T-helper 1 cell treated with Interleukin-12 subunit alpha and Interleukin-12 subunit beta and Interleukin-4 antibody, amounts not matched to agents 30 ng/mL and 1 ng/mL, for 36 hours (primary cell): ENCODE measurements around the gene C1QC. TPM values are rescaled to one million over a fixed set of nuclear protein-coding genes. Genes with fewer than 3 reads are reported as not detected.

Experiments
- intact Hi-C: fragments of 100-400 bp; cut with micrococcal nuclease; formaldehyde crosslinking; loops from one replicate; pipeline ENCODE4 v1.15.1; 2024
- total RNA-seq: library from RNA; stranded (reverse); gene quantifications from 2 replicates; pipeline ENCODE4 v1.2.3, GENCODE V29; 2022

Gene C1QC
- total RNA-seq, 1 donor from 2014 or later, result not detected

DNA sequence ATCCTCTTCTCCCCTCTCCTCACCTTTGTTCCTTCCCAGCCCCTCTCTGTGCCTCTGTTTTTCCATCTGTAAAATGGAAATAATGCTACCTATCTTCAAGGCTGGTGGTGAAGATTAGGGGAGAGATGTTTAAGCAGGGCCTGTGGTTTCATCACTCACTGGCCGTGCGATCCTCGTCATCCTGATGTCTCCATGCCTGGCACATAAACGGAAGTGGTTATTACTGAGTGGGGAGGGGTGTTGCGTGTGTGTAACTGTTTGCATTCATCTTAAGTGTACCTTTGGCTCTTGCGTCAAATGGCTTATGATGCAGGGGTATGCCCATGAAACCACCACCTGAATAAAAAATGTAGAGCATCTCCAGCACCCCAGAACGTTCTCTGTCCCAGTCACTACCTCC is 24.2 kb upstream of the C1QC start:
- intact Hi-C loops, result no loop called here

GRCh38 chr1:22619798-22620197 is 23.6 kb upstream of the C1QC start:
- intact Hi-C loops, result no loop called here

- intact Hi-C loops, result no loop called here
Measured at GRCh38 chr1:22621761-22622160, 21.7 kb upstream of the C1QC start.

DNA sequence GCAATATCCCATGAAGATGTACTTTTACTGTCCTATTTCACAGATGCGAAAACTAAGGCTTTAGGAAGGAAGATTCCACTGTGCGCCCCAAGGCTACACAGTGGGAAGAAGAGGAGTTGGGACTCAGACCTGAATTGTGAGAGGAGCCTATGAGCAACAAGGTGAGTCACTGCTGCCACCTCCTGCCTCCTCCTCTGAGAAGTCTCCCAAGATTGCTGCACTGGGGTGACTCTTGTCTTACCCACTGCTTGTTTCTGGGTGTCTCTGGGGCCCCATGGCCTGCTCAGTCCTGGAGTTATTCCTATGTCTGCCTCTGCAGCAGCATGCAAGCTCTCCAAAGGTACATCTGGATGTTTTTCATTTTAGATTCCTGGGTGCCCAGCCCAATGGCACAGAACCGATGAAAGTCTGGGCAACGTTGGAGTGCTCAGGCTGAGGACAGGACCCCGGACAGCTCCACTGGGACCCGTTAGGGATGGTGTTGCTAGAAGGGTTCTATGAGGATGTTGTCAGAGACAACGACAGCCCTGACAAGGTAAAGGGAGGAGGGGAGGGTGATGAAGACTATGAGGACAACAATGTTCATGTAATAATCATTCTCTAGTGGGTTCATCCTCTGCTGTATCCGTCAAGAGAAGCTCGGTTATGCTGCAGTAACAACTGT is 18.0 kb upstream of the C1QC start:
- intact Hi-C loops, result no loop called here

GRCh38 chr1:22626237-22627157 is 16.9 kb upstream of the C1QC start:
- intact Hi-C loops, result no loop called here

DNA sequence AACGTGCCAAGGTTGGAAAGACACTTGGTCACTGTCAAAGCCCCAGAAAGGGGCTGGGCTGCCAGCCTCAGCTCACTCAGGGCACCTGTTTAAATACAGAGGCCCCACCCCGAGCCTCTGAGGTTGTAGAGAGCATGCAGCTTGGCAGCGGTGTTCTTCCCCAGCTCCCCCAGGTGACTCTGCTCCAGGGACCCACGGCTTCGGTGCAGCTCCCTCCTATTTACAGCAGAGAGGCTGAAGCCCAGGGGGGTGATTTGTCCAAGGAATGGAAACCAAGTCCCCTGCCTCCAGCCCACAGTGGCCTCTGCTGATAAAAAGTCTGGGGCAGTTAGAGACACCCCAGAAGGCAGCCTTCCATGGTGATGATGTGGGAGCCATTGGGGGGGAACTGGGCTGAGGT is 16.1 kb upstream of the C1QC start:
- intact Hi-C loops, result no loop called here

DNA sequence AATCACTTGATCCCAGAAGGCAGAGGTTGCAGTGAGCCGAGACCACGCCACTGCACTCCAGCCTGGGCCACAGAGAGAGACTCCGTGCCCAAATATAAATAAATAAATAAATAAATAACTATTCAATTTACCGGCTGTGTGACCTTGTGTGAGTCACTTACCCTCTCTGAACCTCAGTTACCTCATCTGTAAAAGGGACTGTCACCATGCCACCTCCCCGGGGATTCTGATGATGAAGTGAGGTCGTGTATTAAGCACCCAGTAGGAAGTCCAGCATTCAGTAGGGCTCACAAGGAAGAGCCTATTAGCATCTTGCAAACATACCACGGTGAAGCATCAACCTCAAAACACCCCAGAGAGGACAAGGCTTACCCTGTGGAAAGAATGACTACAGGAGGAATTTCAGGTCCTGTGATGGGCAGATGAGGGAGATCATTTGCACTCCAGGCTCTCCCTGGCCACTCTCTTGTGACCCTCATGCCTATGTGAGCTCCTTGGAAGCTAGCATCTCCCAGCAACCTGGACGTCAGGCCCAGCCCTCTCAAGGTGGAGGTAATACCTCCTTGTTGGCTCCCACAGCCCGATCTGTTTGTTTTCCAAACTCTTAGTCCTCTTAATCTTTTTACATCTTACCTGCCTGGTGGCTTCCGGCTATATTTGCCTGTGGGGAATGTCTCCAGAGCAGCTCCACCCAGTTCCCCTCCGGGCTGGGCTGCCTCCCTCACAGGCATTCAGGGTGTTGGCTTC is 14.6 kb upstream of the C1QC start:
- intact Hi-C loops, result no loop called here

- intact Hi-C loops, result no loop called here
Measured at GRCh38 chr1:22629886-22630285, 13.5 kb upstream of the C1QC start.

DNA sequence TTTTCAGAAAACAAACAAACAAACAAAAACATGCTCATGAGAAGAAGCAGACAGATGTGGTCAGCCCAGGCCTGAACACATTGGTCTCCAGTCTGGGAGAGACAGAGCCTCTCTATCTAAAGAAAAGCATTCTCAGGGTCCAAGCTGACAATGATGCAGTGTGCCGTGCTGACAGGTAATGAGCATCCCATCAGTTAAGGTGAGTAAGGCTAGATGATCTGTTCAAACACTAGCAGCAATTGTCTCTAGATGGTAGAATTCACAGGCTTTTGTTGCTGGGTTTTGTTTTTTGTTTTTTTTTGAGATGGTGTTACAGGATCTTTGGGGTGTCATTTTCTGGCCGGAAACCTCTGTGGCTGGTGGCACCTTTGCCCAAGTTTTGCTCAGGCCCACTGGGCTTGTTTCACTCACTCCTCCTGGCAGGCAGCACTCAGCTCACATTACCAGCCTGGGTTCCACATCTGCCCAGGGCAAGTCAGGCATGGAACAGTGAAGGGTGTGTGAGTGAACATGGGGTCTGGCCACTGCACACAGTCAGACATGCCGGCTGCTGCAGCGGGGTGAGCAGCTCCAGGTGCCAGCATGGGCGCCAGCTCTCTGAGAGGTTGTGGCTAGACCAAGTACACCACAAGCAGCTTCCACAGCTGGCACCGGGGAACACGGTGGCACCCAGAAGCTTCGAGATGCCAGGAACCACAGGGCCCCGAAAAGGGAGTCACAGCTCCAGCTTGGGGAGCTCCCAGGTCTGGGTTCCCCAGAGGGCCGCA is 9.6 kb upstream of the C1QC start:
- intact Hi-C loops, result no loop called here

- intact Hi-C loops, result no loop called here
Measured at GRCh38 chr1:22635436-22635835, 8.0 kb upstream of the C1QC start.

GRCh38 chr1:22636353-22636752 is 7.1 kb upstream of the C1QC start, which contains the start of gene C1QA:
Gene C1QA, plus strand, starts transcription at chr1:22636628. Its CDS starts 989 bp downstream, at chr1:22637617.
- intact Hi-C loops, result no loop called here

DNA sequence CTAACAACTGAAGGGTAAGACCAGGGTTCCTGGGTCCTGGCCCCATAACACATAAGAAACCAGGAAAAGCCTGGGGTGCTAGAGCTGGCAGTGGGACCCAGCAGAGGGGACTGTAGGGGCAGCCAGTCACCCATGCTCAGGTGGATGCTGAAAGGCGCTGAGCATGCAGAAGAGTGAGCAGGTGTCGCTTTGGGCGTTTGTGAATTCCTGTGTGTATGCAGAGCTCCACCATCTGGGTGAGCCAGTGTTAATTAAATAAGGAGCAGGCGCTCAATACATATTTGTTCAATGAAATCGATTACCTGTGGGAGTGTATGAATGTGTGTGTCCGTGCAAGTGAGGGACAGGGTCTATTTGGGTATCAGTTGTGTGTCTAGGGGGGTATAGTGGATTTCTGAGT is 6.5 kb upstream of the C1QC start:
- intact Hi-C loops, result no loop called here

- intact Hi-C loops, result no loop called here
Measured at GRCh38 chr1:22637907-22638445, 5.5 kb upstream of the C1QC start.

DNA sequence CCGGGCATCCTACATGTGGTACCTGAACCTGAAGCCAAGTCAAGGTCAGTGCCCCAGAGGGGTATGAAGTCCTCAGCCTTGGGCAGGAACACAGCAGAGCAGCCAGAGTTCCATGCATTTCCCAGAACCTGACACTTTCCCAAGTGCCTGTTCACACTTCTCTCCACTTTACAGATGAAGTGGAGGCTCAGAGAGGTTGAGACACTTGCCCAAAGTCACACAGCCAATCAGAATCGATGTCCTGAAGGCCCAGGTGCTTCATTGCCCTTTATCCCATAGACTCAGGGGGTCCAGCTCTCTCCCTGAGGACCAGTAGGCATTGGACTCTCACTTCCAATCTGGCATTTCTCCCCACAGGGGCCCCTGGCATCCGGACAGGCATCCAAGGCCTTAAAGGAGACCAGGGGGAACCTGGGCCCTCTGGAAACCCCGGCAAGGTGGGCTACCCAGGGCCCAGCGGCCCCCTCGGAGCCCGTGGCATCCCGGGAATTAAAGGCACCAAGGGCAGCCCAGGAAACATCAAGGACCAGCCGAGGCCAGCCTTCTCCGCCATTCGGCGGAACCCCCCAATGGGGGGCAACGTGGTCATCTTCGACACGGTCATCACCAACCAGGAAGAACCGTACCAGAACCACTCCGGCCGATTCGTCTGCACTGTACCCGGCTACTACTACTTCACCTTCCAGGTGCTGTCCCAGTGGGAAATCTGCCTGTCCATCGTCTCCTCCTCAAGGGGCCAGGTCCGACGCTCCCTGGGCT is 4.8 kb upstream of the C1QC start:
- intact Hi-C loops, result no loop called here

GRCh38 chr1:22639286-22639685 is 4.1 kb upstream of the C1QC start:
- intact Hi-C loops, result no loop called here

- intact Hi-C loops, result no loop called here
Measured at GRCh38 chr1:22641247-22641646, 2.2 kb upstream of the C1QC start.

DNA sequence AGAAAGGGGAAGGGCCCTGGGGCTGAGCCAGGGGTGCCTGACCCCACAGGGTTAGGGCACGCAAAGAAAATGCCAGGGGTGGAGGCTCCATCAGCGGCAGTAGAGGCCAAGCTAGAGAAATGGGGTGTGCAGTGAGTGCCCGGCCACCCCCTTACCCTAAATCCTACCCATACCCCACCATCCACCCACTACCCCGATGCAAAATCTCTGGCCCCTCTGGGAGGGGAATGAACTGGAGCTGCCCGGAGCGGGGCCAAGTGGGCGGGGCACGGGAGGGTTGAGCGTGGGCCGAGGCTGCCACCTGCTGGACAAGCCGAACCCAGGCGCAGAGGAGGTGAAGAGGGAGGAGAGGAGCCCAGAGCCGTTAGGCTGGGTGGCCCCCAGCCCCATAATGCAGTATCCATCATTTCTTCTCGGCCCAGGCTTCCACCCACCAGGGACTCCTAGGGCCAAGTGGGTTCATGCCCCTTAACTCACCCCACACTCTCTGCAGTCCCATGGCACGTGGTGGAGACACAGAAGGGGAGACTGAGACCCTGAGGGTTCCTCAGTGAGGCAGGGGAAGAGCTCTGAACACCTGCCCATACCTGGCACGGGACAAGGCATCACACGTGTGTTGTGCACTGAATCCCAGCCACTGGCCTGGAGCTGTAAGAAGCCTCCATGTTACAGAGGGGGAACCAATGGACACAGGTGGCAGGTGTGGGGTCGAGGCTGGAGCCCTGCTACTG is 1.4 kb upstream of the C1QC start:
- intact Hi-C loops, result loop anchor here (1.0 kb wide), 2 partner anchors 510 to 537 kb away; no protein-coding TSS in a partner anchor

- intact Hi-C loops, result no loop called here
Measured at GRCh38 chr1:22643928-22644327, 495 bp downstream of the C1QC start.

DNA sequence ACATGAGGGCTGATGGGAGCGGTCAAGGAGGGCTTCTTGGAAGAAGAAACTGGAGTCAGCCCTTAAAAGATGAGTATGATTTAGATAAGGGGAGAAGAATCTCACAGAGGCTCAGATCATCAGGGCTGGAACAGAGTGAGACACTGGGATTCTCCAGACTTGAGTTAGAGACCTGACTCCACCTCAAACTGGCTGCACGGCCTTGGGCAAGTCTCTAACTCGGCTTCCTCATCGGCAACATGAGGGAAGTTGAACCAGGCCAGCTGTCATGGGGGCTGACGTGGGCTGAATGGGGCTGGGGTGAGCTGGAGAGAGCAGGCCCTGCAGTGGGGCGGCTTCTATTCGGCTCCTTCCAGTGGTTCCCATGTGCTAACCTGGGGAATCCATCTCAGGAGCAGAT is 2.5 kb downstream of the C1QC start:
- intact Hi-C loops, result no loop called here
